ENCODE data around the gene PPP1R16B.

GRCh38 chr20:38798266-38798665 lies 7.2 kb upstream of the PPP1R16B start:
- TF ChIP-seq CTCF (IDR thresholded peaks at IDR 0.05; ENCODE audit: low read length) (no peak), EZH2 (IDR thresholded peaks at IDR 0.05; ENCODE audit: borderline replicate concordance, low read length) (no peak)

All from OCI-LY1 (cell line).